Liver (tissue), 3 donors: ENCODE measurements around the gene ZC3H12D.

Experiments
- CTCF ChIP-seq: fragments of 150-350 bp; IDR thresholded peaks from 2 replicates; pipeline ENCODE4 v1.5.1; 2017; ENCODE audit warnings: improper control_type of control experiment, low read depth, low read length; ENCODE audit not compliant: missing input control
- JUND ChIP-seq, 2 donors: IDR thresholded peaks; 2 replicates each; pipeline ENCODE4 v1.6.1; 2016; ENCODE audit warnings: antibody characterized with exemption in 2 of 2
- MAX ChIP-seq: IDR thresholded peaks from 2 replicates; pipeline ENCODE4 v1.6.1; 2016; ENCODE audit warnings: antibody characterized with exemption
- RXRA ChIP-seq, 2 donors: IDR thresholded peaks; 2 replicates each; pipeline ENCODE4 v1.6.1; 2017 to 2018; ENCODE audit warnings: antibody characterized with exemption in 2 of 2, mild to moderate bottlenecking in 1 of 2
- donor health status: healthy.
- donor health status: healthy.

- peak; percentile 29 to 51 for TF ChIP-seq RXRA (IDR thresholded peaks at IDR 0.05)
- TF ChIP-seq JUND (IDR thresholded peaks at IDR 0.05), result no peak
- TF ChIP-seq CTCF, result peak; percentile 96
- TF ChIP-seq MAX, result no peak
These were observed 52.7 kb downstream of the ZC3H12D start for GRCh38 chr6:149431905-149432775.
